ENCODE data around the gene SCT.
A peak's percentile ranks its signal among the peaks of the same experiment; 100 is the strongest.

Gene SCT

GRCh38 chr11:626475-627307 is at the start of gene SCT:
SCT (minus strand) TSS chr11:627181; CDS start chr11:627143, 38 bp downstream.
- no peaks in the 10 kb centered on the region for H3K9me3 Mint-ChIP-seq
- intact Hi-C loops (cut with micrococcal nuclease), result no loop called here
- no peak within 1 kb of the TSS for H3K4me3 Mint-ChIP-seq
- peaks cover 30% of the 10 kb centered on the region for H3K36me3 Mint-ChIP-seq (ENCODE audit: low read depth)
- peaks cover 54% of the 10 kb centered on the region for H3K27me3 Mint-ChIP-seq
- H3K4me1 Mint-ChIP-seq (ENCODE audit: low read depth), result peaks cover 34% of the 10 kb centered on the region
- H3K27ac Mint-ChIP-seq, result no peak within 1 kb of the TSS

- H3K9me3 Mint-ChIP-seq, result no peaks in the 10 kb centered on the region
- no peaks in the 10 kb centered on the region for H3K4me1 Mint-ChIP-seq (ENCODE audit: low read depth)
- no peaks in the 10 kb centered on the region for H3K27me3 Mint-ChIP-seq
- no peak overlapping the region for H3K27ac Mint-ChIP-seq
- intact Hi-C loops (cut with micrococcal nuclease), result no loop called here
- H3K4me3 Mint-ChIP-seq, result no peak overlapping the region
- H3K36me3 Mint-ChIP-seq (ENCODE audit: low read depth), result peaks cover 76% of the 10 kb centered on the region
Observed at GRCh38 chr11:674406-674805, 47.4 kb upstream of the SCT start.

- Mint-ChIP-seq H3K36me3 (ENCODE audit: low read depth) (peaks cover 71% of the 10 kb centered on the region), H3K9me3 (no peaks in the 10 kb centered on the region), H3K4me1 (ENCODE audit: low read depth) (no peaks in the 10 kb centered on the region), H3K4me3 (no peak overlapping the region), H3K27ac (no peak overlapping the region), H3K27me3 (no peaks in the 10 kb centered on the region)
- intact Hi-C loops (cut with micrococcal nuclease), result no loop called here
Observed at GRCh38 chr11:673866-674265, 46.9 kb upstream of the SCT start.

GRCh38 chr11:665704-666281 is 38.8 kb upstream of the SCT start:
- peak overlapping the region; percentile 42 for H3K27ac Mint-ChIP-seq
- intact Hi-C loops (cut with micrococcal nuclease), result no loop called here

GRCh38 chr11:665062-665703 is 38.2 kb upstream of the SCT start:
- intact Hi-C loops (cut with micrococcal nuclease), result no loop called here

More at GRCh38 chr11:665704-666281, 38.8 kb upstream of the SCT start:
- H3K36me3 Mint-ChIP-seq (ENCODE audit: low read depth), result peaks cover 61% of the 10 kb centered on the region
- H3K4me1 Mint-ChIP-seq (ENCODE audit: low read depth), result peaks cover 27% of the 10 kb centered on the region
- H3K4me3 Mint-ChIP-seq, result no peak overlapping the region
- H3K9me3 Mint-ChIP-seq, result no peaks in the 10 kb centered on the region
- H3K27me3 Mint-ChIP-seq, result no peaks in the 10 kb centered on the region

GRCh38 chr11:662689-663274 is 35.8 kb upstream of the SCT start:
- Mint-ChIP-seq H3K4me3 (no peak overlapping the region), H3K36me3 (ENCODE audit: low read depth) (peaks cover 84% of the 10 kb centered on the region), H3K27ac (no peak overlapping the region), H3K4me1 (ENCODE audit: low read depth) (peaks cover 27% of the 10 kb centered on the region), H3K27me3 (no peaks in the 10 kb centered on the region), H3K9me3 (no peaks in the 10 kb centered on the region)
- intact Hi-C loops (cut with micrococcal nuclease), result loop anchor here (1.0 kb wide), 1 partner anchor 61 kb away; no protein-coding TSS in a partner anchor

More at GRCh38 chr11:665062-665703, 38.2 kb upstream of the SCT start:
- Mint-ChIP-seq H3K27me3 (no peaks in the 10 kb centered on the region), H3K9me3 (no peaks in the 10 kb centered on the region), H3K4me1 (ENCODE audit: low read depth) (peaks cover 27% of the 10 kb centered on the region), H3K4me3 (no peak overlapping the region), H3K27ac (no peak overlapping the region), H3K36me3 (ENCODE audit: low read depth) (peaks cover 67% of the 10 kb centered on the region)

- Mint-ChIP-seq H3K36me3 (ENCODE audit: low read depth) (peaks cover 88% of the 10 kb centered on the region), H3K4me3 (no peak overlapping the region), H3K9me3 (no peaks in the 10 kb centered on the region), H3K27me3 (no peaks in the 10 kb centered on the region), H3K27ac (no peak overlapping the region), H3K4me1 (ENCODE audit: low read depth) (peaks cover 20% of the 10 kb centered on the region)
- intact Hi-C loops (cut with micrococcal nuclease), result no loop called here
Observed at GRCh38 chr11:660681-661444, 33.9 kb upstream of the SCT start.

- no peaks in the 10 kb centered on the region for H3K27me3 Mint-ChIP-seq
- intact Hi-C loops (cut with micrococcal nuclease), result no loop called here
- no peak overlapping the region for H3K4me3 Mint-ChIP-seq
- H3K27ac Mint-ChIP-seq, result no peak overlapping the region
- H3K9me3 Mint-ChIP-seq, result no peaks in the 10 kb centered on the region
- peaks cover 16% of the 10 kb centered on the region for H3K4me1 Mint-ChIP-seq (ENCODE audit: low read depth)
- H3K36me3 Mint-ChIP-seq (ENCODE audit: low read depth), result peaks cover 85% of the 10 kb centered on the region
Observed at GRCh38 chr11:660281-660680, 33.3 kb upstream of the SCT start.

GRCh38 chr11:659532-660085 is 32.6 kb upstream of the SCT start:
- Mint-ChIP-seq H3K4me3 (no peak overlapping the region), H3K4me1 (ENCODE audit: low read depth) (peaks cover 16% of the 10 kb centered on the region), H3K27ac (no peak overlapping the region), H3K36me3 (ENCODE audit: low read depth) (peaks cover 90% of the 10 kb centered on the region), H3K9me3 (no peaks in the 10 kb centered on the region), H3K27me3 (no peaks in the 10 kb centered on the region)
- intact Hi-C loops (cut with micrococcal nuclease), result no loop called here

GRCh38 chr11:657691-658126 is 30.7 kb upstream of the SCT start:
- Mint-ChIP-seq H3K9me3 (no peaks in the 10 kb centered on the region), H3K27ac (no peak overlapping the region), H3K27me3 (no peaks in the 10 kb centered on the region), H3K4me1 (ENCODE audit: low read depth) (peaks cover 19% of the 10 kb centered on the region), H3K4me3 (no peak overlapping the region), H3K36me3 (ENCODE audit: low read depth) (peaks cover 80% of the 10 kb centered on the region)
- intact Hi-C loops (cut with micrococcal nuclease), result no loop called here

- Mint-ChIP-seq H3K4me3 (no peak overlapping the region), H3K4me1 (ENCODE audit: low read depth) (peaks cover 17% of the 10 kb centered on the region), H3K36me3 (ENCODE audit: low read depth) (peaks cover 77% of the 10 kb centered on the region), H3K27me3 (no peaks in the 10 kb centered on the region), H3K9me3 (no peaks in the 10 kb centered on the region), H3K27ac (no peak overlapping the region)
- intact Hi-C loops (cut with micrococcal nuclease), result no loop called here
Observed at GRCh38 chr11:656866-657265, 29.9 kb upstream of the SCT start.

GRCh38 chr11:656426-656825 is 29.4 kb upstream of the SCT start:
- Mint-ChIP-seq H3K9me3 (no peaks in the 10 kb centered on the region), H3K27me3 (no peaks in the 10 kb centered on the region), H3K27ac (no peak overlapping the region), H3K4me1 (ENCODE audit: low read depth) (peaks cover 13% of the 10 kb centered on the region), H3K4me3 (no peak overlapping the region), H3K36me3 (ENCODE audit: low read depth) (peaks cover 77% of the 10 kb centered on the region)
- intact Hi-C loops (cut with micrococcal nuclease), result no loop called here

- Mint-ChIP-seq H3K4me1 (ENCODE audit: low read depth) (peaks cover 13% of the 10 kb centered on the region), H3K27ac (no peak overlapping the region), H3K9me3 (no peaks in the 10 kb centered on the region), H3K4me3 (no peak overlapping the region), H3K36me3 (ENCODE audit: low read depth) (peaks cover 82% of the 10 kb centered on the region), H3K27me3 (no peaks in the 10 kb centered on the region)
- intact Hi-C loops (cut with micrococcal nuclease), result no loop called here
Observed at GRCh38 chr11:655036-655726, 28.2 kb upstream of the SCT start.
